ENCODE results near the gene CHTF18. TPM values are rescaled to one million over a fixed set of nuclear protein-coding genes. Genes with fewer than 3 reads are reported as not detected.
"Not testable (repeated sequence)": the region's sequence is repeated elsewhere in the genome, so short reads cannot be mapped to it uniquely, and the experiment has no call there.

Gene CHTF18
- total and polyA plus RNA-seq, 2 donors (not counting 3 experiments of a cell fraction or from before 2014, with no cell fraction given) = 33.0 to 69.5 TPM

DNA sequence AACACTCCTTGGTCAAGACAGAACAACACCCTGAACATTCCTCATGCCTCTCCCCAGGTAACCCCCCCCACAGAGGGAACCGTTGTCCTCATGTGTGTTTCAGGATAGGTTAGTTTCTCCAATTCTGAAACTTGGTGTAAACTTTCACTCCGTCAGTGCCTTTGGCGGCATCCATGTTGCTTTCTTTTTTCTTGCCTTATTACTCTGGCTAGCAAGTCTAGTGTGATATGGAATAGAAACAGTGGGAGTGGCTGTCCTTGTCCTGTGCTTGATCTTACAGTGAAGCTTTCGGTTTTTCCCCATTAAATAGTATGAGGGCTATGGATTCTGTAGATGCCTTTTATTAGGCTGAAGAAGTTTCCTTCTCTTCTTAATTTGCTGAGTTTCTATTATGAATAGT is 47.8 kb downstream of the CHTF18 start:
- H3K27me3 ChIP-seq (ENCODE audit: control insufficient read depth in 2 of 2, insufficient read depth in 2 of 2, low read length in 2 of 2) = no peaks in the 10 kb centered on the region

DNA sequence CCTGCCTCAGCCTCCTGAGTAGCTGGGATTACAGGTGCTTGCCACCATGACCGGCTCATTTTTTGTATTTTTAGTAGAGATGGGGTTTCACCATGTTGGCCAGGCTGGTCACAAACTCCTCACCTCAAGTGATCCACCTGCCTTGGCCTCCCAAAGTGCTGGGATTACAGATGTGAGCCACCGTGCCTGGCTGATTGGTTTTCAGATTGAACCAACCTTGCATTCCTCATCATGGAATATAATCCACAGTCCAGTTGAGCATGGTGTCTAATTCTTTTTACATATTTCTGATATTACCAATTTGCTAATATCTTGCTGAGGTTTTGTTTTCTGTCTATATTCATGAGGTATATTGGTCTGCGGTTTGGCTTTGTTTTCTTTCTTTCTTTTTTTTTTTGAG is 48.4 kb downstream of the CHTF18 start:
- H3K9me1 ChIP-seq (replicated peaks; ENCODE audit: control insufficient read depth, extremely low read depth, insufficient read depth, low read length); BruUV-seq (replicated peaks); H3K4me3 ChIP-seq (replicated peaks in 1 of 3; ENCODE audit: insufficient read depth in 1 of 3, low read depth in 1 of 3, low read length in 3 of 3); H3K9ac ChIP-seq (replicated peaks; ENCODE audit: extremely low read depth, insufficient read depth, low read length); H2AFZ ChIP-seq (ENCODE audit: low read depth, low read length); CTCF ChIA-PET; H4K20me1 ChIP-seq (replicated peaks; ENCODE audit: control insufficient read depth, extremely low read depth, insufficient read depth, low read length); DNase-seq (ENCODE audit: low read depth, low spot score); H3K27ac ChIP-seq (ENCODE audit: insufficient read depth, low read depth, low read length); POLR2A ChIA-PET; H3K27me3 ChIP-seq (ENCODE audit: control insufficient read depth in 2 of 2, insufficient read depth in 2 of 2, low read length in 2 of 2); H3K79me2 ChIP-seq (ENCODE audit: control insufficient read depth, insufficient read depth, low read length); H3K9me3 ChIP-seq (replicated peaks; ENCODE audit: control insufficient read depth, insufficient read depth, low read length); H3K36me3 ChIP-seq (ENCODE audit: control insufficient read depth in 2 of 2, extremely low read depth in 1 of 2, insufficient read depth in 2 of 2, low read length in 2 of 2); dilution Hi-C loops (cut with MboI; ENCODE audit: extremely low pct_ligation_motif_present, low sequenced_read_pairs); FAIRE-seq; H3K4me2 ChIP-seq (ENCODE audit: insufficient read depth, low read length); intact Hi-C loops (cut with micrococcal nuclease); H3K4me1 ChIP-seq (ENCODE audit: control insufficient read depth, extremely low read depth, insufficient read depth, low read length): not testable (repeated sequence)

More for the DNA sequence above, 47.8 kb downstream of the CHTF18 start:
- DNase-seq (ENCODE audit: low read depth, low spot score) (no peak), FAIRE-seq (no peak)
- Histone ChIP-seq H4K20me1 (replicated peaks; ENCODE audit: control insufficient read depth, extremely low read depth, insufficient read depth, low read length) (no peaks in the 10 kb centered on the region), H3K9ac (replicated peaks; ENCODE audit: extremely low read depth, insufficient read depth, low read length) (no peak overlapping the region), H3K27ac (ENCODE audit: insufficient read depth, low read depth, low read length) (no peak overlapping the region), H3K36me3 (ENCODE audit: control insufficient read depth in 2 of 2, extremely low read depth in 1 of 2, insufficient read depth in 2 of 2, low read length in 2 of 2) (no peaks in the 10 kb centered on the region), H3K79me2 (ENCODE audit: control insufficient read depth, insufficient read depth, low read length) (no peaks in the 10 kb centered on the region), H3K9me1 (replicated peaks; ENCODE audit: control insufficient read depth, extremely low read depth, insufficient read depth, low read length) (no peaks in the 10 kb centered on the region), H3K9me3 (replicated peaks; ENCODE audit: control insufficient read depth, insufficient read depth, low read length) (no peaks in the 10 kb centered on the region), H3K4me3 (replicated peaks in 1 of 3; ENCODE audit: insufficient read depth in 1 of 3, low read depth in 1 of 3, low read length in 3 of 3) (no peak overlapping the region), H2AFZ (ENCODE audit: low read depth, low read length) (no peak overlapping the region), H3K4me2 (ENCODE audit: insufficient read depth, low read length) (no peak overlapping the region), H3K4me1 (ENCODE audit: control insufficient read depth, extremely low read depth, insufficient read depth, low read length) (no peaks in the 10 kb centered on the region)
- CTCF ChIA-PET = no interaction called here
- dilution Hi-C loops (cut with MboI; ENCODE audit: extremely low pct_ligation_motif_present, low sequenced_read_pairs) = no loop called here
- POLR2A ChIA-PET = no interaction called here
- no TSS peak for BruUV-seq (replicated peaks)
- intact Hi-C loops (cut with micrococcal nuclease) = no loop called here
- TF ChIP-seq EZH2 (IDR thresholded peaks at IDR 0.05; ENCODE audit: borderline replicate concordance, low read depth, low read length, severe bottlenecking) (no peak), FOS (IDR thresholded peaks at IDR 0.05; ENCODE audit: borderline replicate concordance, insufficient read depth, low read length) (no peak), GATA2 (IDR thresholded peaks at IDR 0.05; ENCODE audit: insufficient read depth, insufficient read length, low read depth, low read length) (no peak), POLR2AphosphoS5 (IDR thresholded peaks at IDR 0.05; ENCODE audit: insufficient read depth, low read depth, low read length) (no peak), MYC (IDR thresholded peaks at IDR 0.05; ENCODE audit: low read depth, low read length) (no peak), JUN (IDR thresholded peaks at IDR 0.05; ENCODE audit: borderline replicate concordance, insufficient read depth, insufficient read length, low read depth) (no peak), POLR2A (IDR thresholded peaks at IDR 0.05; ENCODE audit: low read depth, low read length) (no peak)
- TF ChIP-seq, protein P1, sequence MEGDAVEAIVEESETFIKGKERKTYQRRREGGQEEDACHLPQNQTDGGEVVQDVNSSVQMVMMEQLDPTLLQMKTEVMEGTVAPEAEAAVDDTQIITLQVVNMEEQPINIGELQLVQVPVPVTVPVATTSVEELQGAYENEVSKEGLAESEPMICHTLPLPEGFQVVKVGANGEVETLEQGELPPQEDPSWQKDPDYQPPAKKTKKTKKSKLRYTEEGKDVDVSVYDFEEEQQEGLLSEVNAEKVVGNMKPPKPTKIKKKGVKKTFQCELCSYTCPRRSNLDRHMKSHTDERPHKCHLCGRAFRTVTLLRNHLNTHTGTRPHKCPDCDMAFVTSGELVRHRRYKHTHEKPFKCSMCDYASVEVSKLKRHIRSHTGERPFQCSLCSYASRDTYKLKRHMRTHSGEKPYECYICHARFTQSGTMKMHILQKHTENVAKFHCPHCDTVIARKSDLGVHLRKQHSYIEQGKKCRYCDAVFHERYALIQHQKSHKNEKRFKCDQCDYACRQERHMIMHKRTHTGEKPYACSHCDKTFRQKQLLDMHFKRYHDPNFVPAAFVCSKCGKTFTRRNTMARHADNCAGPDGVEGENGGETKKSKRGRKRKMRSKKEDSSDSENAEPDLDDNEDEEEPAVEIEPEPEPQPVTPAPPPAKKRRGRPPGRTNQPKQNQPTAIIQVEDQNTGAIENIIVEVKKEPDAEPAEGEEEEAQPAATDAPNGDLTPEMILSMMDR (IDR thresholded peaks at IDR 0.05; ENCODE audit: extremely low read depth in 1 of 2, insufficient read depth in 1 of 2, low read depth in 1 of 2, low read length in 2 of 2) = no peak
- TF ChIP-seq, protein P2, sequence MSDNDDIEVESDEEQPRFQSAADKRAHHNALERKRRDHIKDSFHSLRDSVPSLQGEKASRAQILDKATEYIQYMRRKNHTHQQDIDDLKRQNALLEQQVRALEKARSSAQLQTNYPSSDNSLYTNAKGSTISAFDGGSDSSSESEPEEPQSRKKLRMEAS (IDR thresholded peaks at IDR 0.05; ENCODE audit: insufficient read depth, insufficient read length) = no peak

Data from endothelial cell of umbilical vein (primary cell).